ENCODE data around the gene HNRNPK.

The HNRNPK gene

DNA sequence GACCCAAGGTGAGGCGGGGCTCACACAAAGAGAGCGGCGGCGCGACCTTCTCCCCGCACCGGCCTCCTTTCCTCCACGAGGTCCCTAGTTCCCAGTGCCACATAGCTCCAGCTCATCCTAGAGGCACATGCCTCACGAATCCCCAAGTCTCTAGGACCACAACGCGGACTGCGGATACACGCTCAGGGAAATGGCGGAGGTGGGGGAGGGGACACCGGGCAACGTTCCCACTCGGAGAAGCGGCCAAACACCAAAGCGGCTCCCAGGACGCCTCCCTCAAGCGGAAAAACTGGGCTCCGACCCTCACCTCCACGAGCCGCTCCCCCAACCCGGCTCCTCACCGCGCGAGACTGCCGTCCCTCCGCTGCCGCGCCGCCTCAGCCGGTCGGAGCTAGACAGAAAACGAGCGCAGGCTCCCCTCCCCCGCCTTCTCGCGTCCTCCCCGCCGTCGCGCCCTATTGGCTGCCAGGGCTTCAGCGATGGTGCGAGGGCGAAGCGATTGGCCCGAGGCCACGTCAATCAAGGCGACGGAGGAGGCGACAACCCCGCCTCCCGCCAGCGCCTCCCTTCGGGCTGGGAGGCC lies at the start of gene HNRNPK:
TSS of gene HNRNPK (minus strand) at position 404 of the 583 bp plus-strand sequence. CDS start 1,963 bp downstream, outside the sequence.
- no peak for DNase-seq

DNA sequence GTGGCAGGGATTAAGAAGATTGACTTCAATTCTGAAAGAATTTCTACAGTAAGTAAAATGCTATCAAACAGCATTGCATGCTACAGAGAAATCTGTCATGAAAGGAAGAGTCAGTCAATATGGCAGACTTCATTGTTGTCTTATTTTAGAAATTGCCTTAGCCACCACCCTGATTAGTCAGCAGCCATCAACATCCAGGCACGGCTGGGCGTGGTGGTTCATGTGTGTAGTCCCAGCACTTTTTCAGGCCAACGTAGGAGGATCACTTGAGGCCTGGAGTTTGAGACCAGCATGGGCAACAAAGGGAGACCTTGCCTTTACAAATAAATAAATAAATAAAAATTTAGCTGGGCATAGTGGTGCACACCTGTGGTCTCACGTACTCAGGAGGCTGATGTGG lies 47.2 kb upstream of the HNRNPK start:
- no peak for DNase-seq

DNA sequence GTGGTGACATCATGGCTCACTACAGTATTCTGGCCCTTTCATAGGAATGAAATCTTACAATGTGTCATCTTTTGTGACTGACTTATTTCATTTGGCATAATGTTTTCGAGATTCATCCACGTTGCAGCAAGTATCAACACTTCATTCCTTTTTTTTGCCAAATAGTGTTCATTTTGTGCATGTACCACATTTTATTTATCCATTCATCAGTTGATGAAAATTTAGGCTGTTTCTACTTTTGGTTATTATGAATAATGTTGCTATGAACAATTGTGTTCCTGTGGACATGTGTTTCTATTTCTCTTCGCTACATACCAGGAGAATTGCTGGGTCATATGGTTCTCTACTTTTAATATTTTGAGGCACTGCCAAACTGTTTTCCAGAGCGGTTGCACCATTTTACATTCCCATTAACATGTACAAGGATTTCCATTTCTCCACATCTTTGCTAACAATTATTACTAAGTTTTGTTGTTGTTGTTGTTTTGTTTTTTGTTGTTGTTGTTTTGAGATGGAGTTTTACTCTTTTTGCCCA lies 44.1 kb upstream of the HNRNPK start:
- no peak for DNase-seq

DNA sequence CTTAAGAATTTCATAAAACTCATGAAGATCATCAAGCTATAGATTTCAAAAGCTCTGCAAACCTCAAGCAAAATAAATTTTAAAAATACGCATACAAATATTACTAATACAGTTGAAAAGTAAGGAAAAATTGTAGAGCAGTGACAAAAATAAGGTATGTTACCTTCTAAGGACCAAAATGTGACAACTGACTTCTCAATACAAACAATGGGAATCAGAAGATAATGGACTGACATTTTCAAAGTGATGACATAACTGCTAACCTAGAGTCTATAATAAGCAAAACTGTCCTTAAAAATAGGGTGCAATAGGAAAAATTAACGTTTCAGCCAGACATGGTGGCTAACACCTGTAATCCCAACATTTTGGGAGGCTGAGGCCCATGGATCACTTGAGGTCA lies 27.6 kb upstream of the HNRNPK start:
- DNase-seq, result no peak

DNA sequence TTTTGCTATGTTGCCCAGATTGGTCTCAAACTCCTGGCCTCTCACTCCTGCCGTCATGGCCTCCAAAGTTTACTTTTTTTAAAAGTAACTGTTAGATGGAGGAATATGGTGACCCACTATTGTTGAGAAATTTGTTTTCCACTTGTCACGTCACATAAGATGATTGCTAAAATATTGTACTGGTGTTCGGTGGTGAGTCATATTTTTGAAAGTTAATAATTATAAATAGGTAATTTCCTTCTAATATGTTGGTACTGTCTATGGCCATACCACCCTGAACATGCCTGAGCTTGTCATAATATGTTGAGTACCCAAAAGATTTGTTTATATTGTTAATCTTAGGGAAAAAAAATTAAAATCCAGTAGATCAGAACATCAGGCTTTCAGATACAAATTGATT lies 23.2 kb upstream of the HNRNPK start:
- DNase-seq, result no peak

DNA sequence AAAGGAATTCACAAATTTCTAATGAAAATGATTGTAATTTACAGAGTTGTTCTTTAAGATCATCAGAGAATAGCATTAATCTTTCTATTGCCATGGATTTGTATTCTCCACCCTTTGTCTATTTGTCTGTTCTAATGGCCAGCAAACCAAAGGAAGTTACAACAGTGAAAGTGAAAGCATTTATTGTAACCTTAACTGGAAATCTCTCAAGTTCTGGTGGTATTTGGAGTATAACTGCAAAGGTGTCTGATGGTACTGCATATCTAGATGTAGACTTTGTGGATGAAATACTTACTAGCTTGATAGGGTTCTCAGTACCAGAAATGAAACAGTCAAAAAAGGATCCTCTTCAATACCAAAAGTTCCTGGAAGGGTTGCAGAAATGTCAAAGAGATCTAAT lies 22.3 kb upstream of the HNRNPK start:
- no peak for DNase-seq

DNA sequence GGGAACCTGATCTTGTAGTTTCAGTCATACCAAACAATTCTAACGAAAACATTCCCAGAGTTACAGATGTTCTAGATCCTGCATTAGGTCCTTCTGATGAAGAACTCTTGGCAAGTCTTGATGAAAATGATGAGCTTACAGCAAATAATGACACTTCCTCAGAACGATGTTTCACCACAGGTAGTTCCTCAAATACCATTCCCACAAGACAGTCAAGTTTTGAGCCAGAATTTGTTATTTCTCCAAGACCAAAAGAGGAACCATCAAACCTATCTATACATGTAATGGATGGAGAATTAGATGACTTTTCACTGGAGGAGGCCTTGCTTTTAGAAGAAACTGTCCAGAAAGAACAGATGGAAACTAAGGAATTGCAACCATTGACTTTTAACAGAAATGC lies 21.6 kb upstream of the HNRNPK start:
- DNase-seq, result no peak

DNA sequence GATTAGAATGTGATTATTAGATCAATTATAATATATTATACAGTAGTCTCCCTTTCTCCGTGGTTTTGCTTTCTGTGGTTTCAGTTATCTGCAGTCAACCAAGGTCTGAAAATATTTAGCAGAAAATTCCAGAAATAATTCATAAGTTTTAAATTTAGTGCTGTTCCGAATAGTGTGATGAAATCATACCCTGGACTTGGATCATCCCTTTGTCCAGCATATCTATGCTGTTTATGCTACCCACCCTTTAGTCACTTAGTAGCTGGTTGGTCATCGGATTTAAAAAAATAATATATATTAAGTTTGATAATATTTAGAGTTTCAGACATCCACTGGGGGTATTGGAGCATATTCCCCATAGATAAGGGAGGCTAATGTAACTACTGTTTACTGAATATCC lies 20.2 kb upstream of the HNRNPK start:
- no peak for DNase-seq

DNA sequence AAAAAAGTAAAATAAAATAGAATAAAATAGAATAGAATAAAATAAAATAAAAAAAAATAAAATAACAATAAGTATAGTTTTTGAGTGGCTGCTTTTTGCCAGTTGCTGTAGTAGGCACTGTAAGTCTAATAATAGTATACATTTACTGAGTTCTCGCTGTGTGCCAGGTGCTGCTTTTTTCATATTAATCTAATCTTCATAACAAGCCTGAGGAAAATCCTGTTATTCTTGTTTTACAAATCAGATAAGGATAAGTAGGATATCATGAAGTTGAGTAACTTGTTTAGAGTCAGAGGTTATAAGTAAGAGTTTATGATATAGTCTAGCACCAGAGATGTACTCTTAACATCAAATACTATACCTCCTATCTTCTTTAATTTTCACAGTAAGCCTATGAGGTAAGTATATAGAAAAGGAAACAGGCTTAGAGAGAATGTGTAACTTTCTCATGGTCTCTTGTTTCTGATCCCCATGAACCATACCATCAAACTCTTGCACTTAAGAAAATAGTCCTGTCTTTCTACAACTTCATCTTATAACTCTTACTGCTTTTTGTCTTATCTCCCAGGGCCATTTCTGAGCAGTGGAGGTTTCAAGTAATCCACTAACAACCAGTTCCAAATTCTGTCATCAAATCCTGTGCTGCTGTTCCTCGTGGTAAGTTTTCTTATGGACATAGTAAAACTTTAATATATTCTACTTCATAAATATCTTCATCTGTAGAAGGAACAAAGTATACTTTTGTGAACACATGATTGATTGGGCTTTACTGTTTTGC lies 19.3 kb upstream of the HNRNPK start:
- DNase-seq, result no peak

DNA sequence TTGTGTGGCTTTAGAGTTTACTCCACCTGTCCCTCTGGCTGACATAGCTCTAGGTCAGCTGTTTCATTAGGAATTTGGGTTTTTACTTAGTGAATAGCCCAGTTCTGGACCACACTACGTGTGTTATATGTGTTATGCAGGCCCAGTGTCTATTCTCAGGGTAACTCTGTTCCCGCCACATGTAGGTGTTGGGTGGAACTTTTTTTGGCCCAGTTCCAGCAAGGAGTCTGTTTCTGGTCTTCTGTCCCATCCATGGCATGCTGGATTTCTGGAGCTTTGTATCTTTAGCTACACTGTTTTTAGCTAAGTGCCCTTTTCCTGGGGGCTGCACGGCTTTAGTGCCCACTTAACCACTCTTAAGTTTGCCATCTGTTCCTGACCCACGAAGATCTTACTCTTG lies 16.1 kb upstream of the HNRNPK start:
- DNase-seq, result no peak

DNA sequence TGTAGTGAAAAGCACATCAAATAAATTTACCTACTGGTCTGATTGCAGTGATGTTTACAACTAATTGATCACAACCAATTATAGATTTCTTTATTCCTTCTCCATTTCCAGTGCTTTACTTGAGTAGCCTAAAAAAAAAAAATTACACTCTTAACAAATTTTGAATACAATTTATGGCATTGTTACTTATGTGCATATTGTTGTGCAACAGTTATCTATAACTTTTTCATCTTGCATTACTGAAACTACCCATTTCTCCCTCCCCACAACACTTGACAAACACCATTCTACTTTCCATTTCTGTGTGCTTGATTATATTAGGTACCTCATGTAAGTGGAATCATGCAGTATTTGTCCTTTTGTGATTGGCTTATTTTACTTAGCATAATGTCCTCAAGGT lies 12.9 kb upstream of the HNRNPK start:
- no peak for DNase-seq

DNA sequence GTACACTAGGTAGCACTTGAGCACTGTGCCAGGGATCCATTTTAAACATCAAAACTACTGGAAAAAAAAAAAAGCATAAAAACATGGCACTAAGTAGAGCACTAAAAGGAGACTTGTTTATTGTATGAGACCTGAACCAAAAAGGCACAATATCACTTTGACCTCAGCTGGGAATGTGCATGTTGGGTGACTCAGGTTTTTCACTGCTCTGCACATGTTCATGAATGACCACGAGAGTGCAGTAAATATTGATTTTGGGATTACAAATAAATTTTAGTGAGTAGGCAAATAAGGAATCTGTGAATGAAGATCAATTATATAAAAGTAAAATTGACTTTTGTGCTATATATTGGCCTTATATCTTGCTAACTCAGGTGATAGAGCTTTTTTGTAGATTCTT lies 12.4 kb upstream of the HNRNPK start:
- DNase-seq, result no peak

DNA sequence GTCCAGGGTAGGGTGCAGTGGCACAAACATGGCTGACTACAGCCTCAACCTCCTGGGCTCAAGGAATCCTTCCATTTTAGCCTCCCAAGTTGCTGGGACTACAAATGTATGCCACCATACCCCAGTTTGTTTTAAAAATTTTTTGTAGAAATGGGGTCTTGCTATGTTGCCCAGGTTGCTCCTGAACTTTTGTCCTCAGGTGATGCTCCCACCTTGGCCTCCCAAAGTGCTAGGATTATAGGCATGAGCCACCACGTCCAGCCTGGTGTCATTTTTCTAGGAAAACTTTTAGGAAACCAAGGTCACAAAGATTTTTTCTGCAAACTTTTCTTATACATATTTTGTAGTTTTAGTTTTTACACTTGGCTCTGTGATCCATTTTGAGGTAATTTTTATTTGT lies 11.3 kb upstream of the HNRNPK start:
- no peak for DNase-seq

DNA sequence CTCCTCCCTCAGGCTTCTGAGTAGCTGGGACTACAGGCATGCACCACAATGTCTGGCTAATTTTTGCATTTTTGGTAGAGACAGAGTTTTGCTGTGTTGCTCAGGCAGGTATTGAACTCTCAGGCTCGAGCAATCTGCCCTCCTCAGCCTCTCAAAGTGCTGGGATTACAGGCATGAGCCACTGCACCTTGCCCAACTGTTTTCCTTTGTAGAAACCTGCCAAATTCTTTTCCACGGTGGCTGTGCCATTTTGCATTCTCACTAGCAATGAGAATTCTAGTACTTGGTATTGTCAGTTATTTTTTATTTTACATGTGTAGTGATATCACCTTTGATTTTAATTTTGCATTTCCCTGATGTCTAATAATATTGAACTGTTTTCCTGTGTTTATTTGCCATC lies 8.4 kb upstream of the HNRNPK start:
- no peak for DNase-seq

DNA sequence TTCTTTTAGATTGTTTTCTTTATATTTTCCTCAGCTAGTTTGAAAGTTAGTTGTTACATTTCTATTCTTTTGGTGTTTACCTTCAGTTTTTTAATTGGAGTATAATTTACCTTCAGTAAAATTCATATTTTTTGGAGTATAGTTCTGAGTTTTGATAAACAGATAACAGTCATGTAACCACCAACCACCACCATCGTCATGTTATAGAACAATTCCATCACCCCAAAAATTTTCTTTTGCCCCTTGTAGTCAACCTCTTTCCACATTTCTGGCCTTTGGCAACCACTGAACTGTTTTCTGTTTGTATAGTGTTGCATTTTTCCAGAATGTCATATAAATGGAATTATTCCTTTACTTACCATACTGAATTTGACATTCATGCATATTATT lies 7.4 kb upstream of the HNRNPK start:
- no peak for DNase-seq

DNA sequence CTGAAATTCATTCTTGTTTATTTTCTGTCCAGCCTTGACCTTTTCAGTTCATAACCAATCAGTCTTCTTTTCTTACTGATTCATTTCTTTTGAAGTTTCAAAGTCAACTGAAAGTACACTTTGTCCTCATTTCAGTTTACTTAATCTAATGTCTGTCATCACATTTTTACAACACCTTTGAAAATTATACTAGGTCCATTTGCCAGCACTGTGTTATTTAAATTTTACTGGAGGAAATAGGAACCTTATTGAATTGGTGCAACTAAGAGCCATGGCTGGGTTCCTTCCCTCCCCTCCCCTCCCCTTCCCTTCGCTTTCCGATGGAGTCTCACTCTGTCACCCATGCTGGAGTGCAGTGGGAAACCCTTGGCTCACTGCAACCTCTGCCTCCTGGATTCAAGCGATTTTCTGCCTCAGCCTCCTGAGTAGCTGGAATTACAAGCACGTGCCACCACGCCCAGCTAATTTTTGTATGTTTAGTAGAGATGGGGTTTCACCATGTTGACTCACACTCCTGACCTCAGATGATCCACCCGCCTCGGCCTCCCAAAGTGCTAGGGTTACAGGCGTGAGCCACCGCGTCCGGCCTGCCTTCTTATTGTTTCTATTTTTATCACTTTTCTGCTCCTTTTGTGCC lies 6.9 kb upstream of the HNRNPK start:
- DNase-seq, result no peak

DNA sequence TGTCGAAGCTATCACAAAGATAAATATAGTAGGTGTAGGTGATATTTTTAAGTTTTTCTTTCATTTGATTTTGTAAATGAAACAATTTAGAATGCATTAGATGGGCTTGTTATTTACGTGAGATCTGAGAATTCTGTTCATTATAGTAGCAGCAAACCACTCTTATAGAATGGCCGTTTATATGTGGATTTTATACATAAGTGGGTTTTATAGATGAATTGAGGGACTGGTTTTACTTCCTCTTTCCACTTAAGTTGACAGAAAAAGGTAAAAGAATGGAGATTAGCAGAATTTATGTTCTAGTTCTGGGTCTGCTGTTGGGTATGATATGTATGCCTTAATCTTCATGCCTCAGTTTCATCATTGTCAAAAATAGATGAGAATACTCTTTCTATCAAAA lies 6.2 kb upstream of the HNRNPK start:
- no peak for DNase-seq

DNA sequence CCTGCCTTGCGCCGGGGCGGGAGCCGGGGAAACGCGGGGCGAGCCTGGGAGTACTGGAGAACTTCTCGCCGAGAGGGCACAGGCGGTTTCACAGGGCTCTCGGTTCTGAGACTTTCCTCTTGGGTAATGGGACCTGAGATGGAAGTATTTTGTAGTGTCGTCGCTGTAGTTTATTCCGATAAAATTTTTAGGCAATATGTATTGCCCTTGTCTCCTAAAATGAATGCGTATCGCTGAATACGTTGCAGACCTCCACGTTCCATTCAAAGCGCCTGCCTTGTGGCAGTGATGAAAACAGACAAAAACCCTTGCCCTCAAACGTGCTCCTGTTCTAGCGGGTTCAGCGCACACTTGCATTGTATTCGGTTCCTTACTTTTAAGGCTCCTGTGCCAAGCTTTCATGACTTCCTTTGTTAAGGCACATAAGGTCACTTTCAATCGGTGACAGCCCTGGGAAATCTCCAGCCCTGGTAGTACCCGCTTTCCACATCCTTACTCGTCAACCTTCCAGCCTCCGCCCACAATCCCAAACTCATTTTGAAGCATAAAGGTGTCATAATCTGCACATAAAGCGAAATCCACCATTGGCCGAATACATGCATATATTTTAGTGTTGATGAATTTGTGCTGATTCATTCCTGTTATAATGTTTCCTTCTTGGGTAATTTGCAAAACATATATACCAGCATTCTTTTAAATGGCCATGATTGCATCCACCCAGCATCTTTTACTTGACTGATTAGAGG lies 1.3 kb upstream of the HNRNPK start:
- no peak for DNase-seq

DNA sequence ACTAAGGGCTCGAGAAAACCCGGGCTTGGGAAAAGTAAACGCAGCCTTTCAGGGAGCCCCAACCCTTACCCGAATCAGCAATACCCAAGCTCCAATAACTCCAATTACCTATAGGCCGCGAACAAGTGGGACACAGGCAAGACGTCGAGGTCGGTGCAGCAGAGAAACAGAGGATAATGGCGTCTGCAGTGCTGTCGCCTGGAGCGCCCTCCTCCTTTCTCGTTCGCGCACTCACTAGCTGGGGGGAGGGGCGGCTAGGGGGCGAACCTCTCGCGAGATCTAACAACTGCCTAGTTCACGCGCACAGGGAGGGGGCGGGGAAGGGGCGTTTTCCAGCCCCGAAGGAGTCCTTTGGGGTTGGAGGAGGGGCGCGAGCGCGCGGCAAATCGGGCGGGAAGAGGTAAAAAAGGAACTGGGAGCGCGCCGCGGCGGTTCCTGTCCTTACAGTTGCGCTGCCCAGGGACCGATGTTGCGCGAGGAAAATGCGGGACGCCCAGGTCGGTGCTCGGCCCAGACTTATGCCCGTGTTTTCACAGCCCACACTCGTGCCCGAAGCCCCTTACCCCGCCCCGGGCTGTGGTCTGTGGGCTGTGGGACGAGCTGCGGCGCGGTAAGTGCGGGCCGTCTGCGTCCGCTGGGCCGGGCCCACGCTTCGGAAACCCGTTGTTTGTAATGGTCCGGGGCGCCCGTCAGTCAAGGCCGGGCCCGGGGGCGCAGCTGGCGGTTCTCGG lies 545 bp upstream of the HNRNPK start, which contains the start of gene RMI1:
TSS of gene RMI1 (plus strand) at position 411 of the 731 bp plus-strand sequence. CDS start 20,182 bp downstream, outside the sequence.
- peak; percentile 57 for DNase-seq

DNA sequence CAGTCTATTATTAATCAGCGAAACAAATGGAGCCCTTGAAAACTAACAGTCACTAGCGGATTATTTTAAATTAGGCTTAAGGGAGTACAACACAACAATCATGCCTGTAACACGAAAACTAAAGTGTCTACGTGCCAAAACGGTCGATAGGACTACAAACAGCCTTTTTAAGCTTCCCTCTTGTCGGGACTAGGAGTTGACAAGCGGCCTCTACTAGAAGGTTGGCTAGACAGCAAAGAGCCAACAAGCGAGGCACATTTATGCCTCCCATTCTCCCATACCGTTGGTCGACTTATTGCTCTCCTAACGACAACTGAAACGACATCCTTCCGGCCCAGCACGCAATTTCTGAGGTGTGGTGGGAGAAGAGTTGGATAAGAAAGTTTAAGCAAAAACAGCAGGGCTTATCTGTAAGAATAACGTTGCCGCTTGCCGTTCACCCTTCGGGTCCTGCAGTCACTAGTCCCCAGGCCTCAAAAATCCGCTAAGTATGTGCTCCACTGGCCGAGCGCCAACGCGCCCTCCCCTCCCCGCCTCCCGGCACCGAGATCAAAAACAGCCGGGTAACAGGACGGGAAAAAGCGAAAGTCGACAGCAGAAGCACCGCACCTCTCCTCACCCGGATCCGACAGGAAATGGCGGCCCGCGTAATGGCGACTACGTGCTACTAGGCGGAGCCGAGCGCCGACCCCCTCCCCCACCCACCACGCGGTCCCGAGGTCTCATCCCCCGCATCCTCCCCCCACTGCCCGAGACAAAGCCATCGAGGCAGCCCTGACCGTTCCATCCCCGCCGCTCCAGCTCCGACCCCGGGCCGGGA lies 813 bp downstream of the HNRNPK start:
- no peak for DNase-seq

DNA sequence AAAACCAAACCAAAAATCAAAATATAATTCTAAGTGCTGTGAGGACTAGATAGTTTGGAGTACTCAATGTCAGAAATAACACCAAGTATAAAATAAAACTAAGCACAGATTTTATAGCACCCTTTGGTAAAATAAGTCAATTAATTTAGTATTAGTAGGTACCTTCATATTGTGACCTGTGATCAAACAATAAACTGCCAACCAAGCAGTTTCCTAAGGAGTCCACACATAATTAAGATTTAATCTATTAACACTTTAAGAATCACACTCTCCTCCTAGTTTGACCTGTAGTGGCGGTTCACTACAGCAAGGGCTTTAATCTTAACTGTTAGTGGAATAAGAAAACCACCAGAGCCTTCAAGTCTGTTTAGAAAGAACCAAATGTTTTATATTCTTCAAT lies 2.8 kb downstream of the HNRNPK start:
- no peak for DNase-seq

DNA sequence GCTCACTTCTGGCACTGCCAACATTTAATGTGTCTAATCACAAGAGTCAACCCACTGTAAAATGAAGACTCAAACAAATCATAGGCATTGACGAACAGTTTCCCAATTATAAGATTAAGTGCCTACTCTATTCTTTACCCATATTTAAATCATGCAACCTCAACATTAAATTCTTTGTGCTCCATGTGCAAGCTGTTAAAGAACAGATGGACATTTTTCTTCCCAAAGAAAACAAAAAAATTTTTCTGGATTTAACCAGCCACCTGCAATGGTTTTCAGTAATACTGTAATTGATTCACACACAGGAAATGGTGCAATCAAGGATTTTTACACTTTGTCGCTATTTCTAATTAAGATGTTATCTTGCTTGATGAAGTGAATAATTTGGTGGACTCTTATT lies 3.6 kb downstream of the HNRNPK start:
- no peak for DNase-seq
